HFFc6 (cell line): ENCODE results near the gene TBC1D3H. TPM values are rescaled to one million over a fixed set of nuclear protein-coding genes. Genes with fewer than 3 reads are reported as not detected.
"Not testable (repeated sequence)": the region's sequence is repeated elsewhere in the genome, so short reads cannot be mapped to it uniquely, and the experiment has no call there.

Source experiments
- DNase-seq: peaks from one replicate; pipeline ENCODE4 v3.0.0-alpha.2; 2018
- H3K27ac Mint-ChIP-seq: 2 replicates; pipeline ENCODE4 v1.8.0; 2020; ENCODE audit warnings: mild to moderate bottlenecking, mixed read lengths
- H3K27me3 Mint-ChIP-seq: 2 replicates; pipeline ENCODE4 v1.8.0; 2021; ENCODE audit warnings: mild to moderate bottlenecking, moderate library complexity, mixed read lengths; ENCODE audit not compliant: insufficient read depth
- H3K36me3 Mint-ChIP-seq: 2 replicates; pipeline ENCODE4 v1.8.0; 2021; ENCODE audit warnings: low read depth, mixed read lengths
- H3K4me1 Mint-ChIP-seq: 2 replicates; pipeline ENCODE4 v1.8.0; 2020; ENCODE audit warnings: low read depth, mixed read lengths
- H3K4me3 Mint-ChIP-seq: 2 replicates; pipeline ENCODE4 v1.8.0; 2020; ENCODE audit warnings: mild to moderate bottlenecking, moderate library complexity, mixed read lengths
- H3K9me3 Mint-ChIP-seq: 2 replicates; pipeline ENCODE4 v1.8.0; 2020; ENCODE audit warnings: mild to moderate bottlenecking, mixed read lengths
- long read RNA-seq: library from polyadenylated mRNA; unstranded; transcript quantifications from one replicate; pipeline ENCODE4 v2.0.0, GENCODE V29; 2019
- total RNA-seq, 6 experiments: library from RNA; stranded (reverse); fragmentation: NEBNext Ultra II Directional; extraction: Animal tissue kit (Norgen Biotek cat#: 25700); gene quantifications; 2 replicates in 1 of 6; 3 replicates in 5 of 6; pipeline ENCODE4 v1.2.3, GENCODE V29; 2021

Gene TBC1D3H
- total RNA-seq = not detected
- long read RNA-seq = 0 reads

GRCh38 chr17:36388385-36389245 lies at the start of gene TBC1D3H:
Gene TBC1D3H (minus strand): TSS chr17:36388435. CDS start chr17:36386895, 1,540 bp downstream.
- H3K9me3 Mint-ChIP-seq, H3K36me3 Mint-ChIP-seq, H3K27ac Mint-ChIP-seq, DNase-seq, H3K4me1 Mint-ChIP-seq, H3K27me3 Mint-ChIP-seq, H3K4me3 Mint-ChIP-seq: not testable (repeated sequence)

- not testable (repeated sequence) for H3K36me3 Mint-ChIP-seq, H3K9me3 Mint-ChIP-seq, H3K4me1 Mint-ChIP-seq, H3K27me3 Mint-ChIP-seq, H3K27ac Mint-ChIP-seq, H3K4me3 Mint-ChIP-seq, DNase-seq
Observed at GRCh38 chr17:36428891-36429290, 40.7 kb upstream of the TBC1D3H start.

- H3K36me3 Mint-ChIP-seq, H3K4me3 Mint-ChIP-seq: not testable (repeated sequence)
Observed at GRCh38 chr17:36415180-36415941, 27.1 kb upstream of the TBC1D3H start.

GRCh38 chr17:36390943-36391645 lies 2.9 kb upstream of the TBC1D3H start:
- not testable (repeated sequence) for H3K4me1 Mint-ChIP-seq, DNase-seq, H3K36me3 Mint-ChIP-seq, H3K9me3 Mint-ChIP-seq, H3K4me3 Mint-ChIP-seq, H3K27me3 Mint-ChIP-seq, H3K27ac Mint-ChIP-seq

More at GRCh38 chr17:36415180-36415941, 27.1 kb upstream of the TBC1D3H start:
- H3K4me1 Mint-ChIP-seq, DNase-seq, H3K9me3 Mint-ChIP-seq, H3K27me3 Mint-ChIP-seq, H3K27ac Mint-ChIP-seq: not testable (repeated sequence)

GRCh38 chr17:36375938-36376337 lies 12.3 kb downstream of the TBC1D3H start:
- H3K4me1 Mint-ChIP-seq, DNase-seq, H3K36me3 Mint-ChIP-seq, H3K27me3 Mint-ChIP-seq, H3K4me3 Mint-ChIP-seq, H3K9me3 Mint-ChIP-seq, H3K27ac Mint-ChIP-seq: not testable (repeated sequence)

GRCh38 chr17:36362496-36362895 lies 25.7 kb downstream of the TBC1D3H start:
- not testable (repeated sequence) for H3K27me3 Mint-ChIP-seq, H3K4me1 Mint-ChIP-seq, H3K36me3 Mint-ChIP-seq, H3K9me3 Mint-ChIP-seq, H3K27ac Mint-ChIP-seq, DNase-seq, H3K4me3 Mint-ChIP-seq

Other genes with a start within 250 kb of the TBC1D3H start
- 1 to 10 TPM in 2 of 6 experiments, under 1 TPM in 4; 0.54 to 1.3 (median 0.80) TPM for gene TBC1D3B, start 211.8 kb downstream of the TBC1D3H start, total RNA-seq
- gene CCL3L1, start 191.7 kb downstream of the TBC1D3H start, total RNA-seq = under 1 TPM in 5 of 6 experiments, not detected in 1; 0.17 to 0.66 (median 0.46) TPM
- not detected for gene CCL4L2, start 177.4 kb downstream of the TBC1D3H start, total RNA-seq
- gene TBC1D3I, start 123.9 kb downstream of the TBC1D3H start, total RNA-seq = under 1 TPM in 2 of 6 experiments, not detected in 4; 0.24 to 0.28 TPM
- gene TBC1D3G, start 64.6 kb downstream of the TBC1D3H start, total RNA-seq = not detected
- 10 to 100 TPM; 26.7 to 32.2 (median 29.6) TPM for gene ZNHIT3, start 98.2 kb upstream of the TBC1D3H start, total RNA-seq
- 10 to 100 TPM; 32.4 to 45.9 (median 38.4) TPM for gene MYO19, start 146.4 kb upstream of the TBC1D3H start, total RNA-seq
- gene PIGW, start 146.6 kb upstream of the TBC1D3H start, total RNA-seq = 10 to 100 TPM; 12.0 to 15.1 (median 12.5) TPM
- 10 to 100 TPM; 53.1 to 62.8 (median 54.2) TPM for gene GGNBP2, start 156.5 kb upstream of the TBC1D3H start, total RNA-seq
- 10 to 100 TPM in 4 of 6 experiments, 1 to 10 TPM in 2; 8.4 to 11.3 (median 10.6) TPM for gene DHRS11, start 203.4 kb upstream of the TBC1D3H start, total RNA-seq
- gene MRM1, start 213.1 kb upstream of the TBC1D3H start, total RNA-seq = 10 to 100 TPM in 1 of 6 experiments, 1 to 10 TPM in 5; 7.3 to 11.4 (median 7.9) TPM